Vagina (tissue), 2 donors: ENCODE data around the gene PSTK. TPM values are rescaled to one million over a fixed set of nuclear protein-coding genes. Genes with fewer than 3 reads are reported as not detected.

ENCODE experiments used
- DNase-seq, 2 donors: peaks; one replicate each; pipeline ENCODE4 v3.0.0-alpha.2; 2017; ENCODE audit errors: extremely low spot score in 2 of 2
- H3K27ac ChIP-seq: fragments of 200-600 bp; sonication (generic); one replicate; pipeline ENCODE4 v1.5.1; 2019
- H3K27me3 ChIP-seq: fragments of 200-600 bp; sonication (generic); one replicate; pipeline ENCODE4 v1.5.1; 2019
- H3K36me3 ChIP-seq, 2 donors: fragments of 200-600 bp; sonication (generic); one replicate each; pipeline ENCODE4 v1.5.1; 2017 to 2019
- H3K4me1 ChIP-seq: fragments of 200-600 bp; sonication (generic); one replicate; pipeline ENCODE4 v1.5.1; 2019
- H3K4me3 ChIP-seq, 2 donors: fragments of 200-600 bp; sonication (generic); 1 replicate in 1 of 2; 2 replicates in 1 of 2; pipeline ENCODE4 v1.5.1; 2016 to 2019
- H3K9me3 ChIP-seq: fragments of 200-600 bp; sonication (generic); one replicate; pipeline ENCODE4 v1.5.1; 2019
- POLR2A ChIP-seq, 2 donors: fragments of 450-650 bp; IDR thresholded peaks; one replicate each; pipeline ENCODE4 v1.6.1; 2017; ENCODE audit warnings: antibody characterized with exemption in 2 of 2, mild to moderate bottlenecking in 2 of 2, moderate library complexity in 2 of 2
- POLR2AphosphoS5 ChIP-seq, 2 donors: sonication (generic); formaldehyde crosslinking; IDR thresholded peaks; one replicate each; pipeline ENCODE4 v1.9.0; 2017; ENCODE audit warnings: antibody characterized with exemption in 2 of 2, mild to moderate bottlenecking in 2 of 2, low read depth in 1 of 2; ENCODE audit not compliant: insufficient read depth in 1 of 2
- intact Hi-C: fragments of 100-400 bp; cut with DNase I; formaldehyde crosslinking; loops from one replicate; pipeline ENCODE4 v1.15.1; 2023
- total RNA-seq: library from RNA; depleted of rRNA; stranded (reverse); fragments of >200 nt; gene quantifications from one replicate; pipeline ENCODE4 v1.2.3, GENCODE V29; 2016
- TF ChIP-seq, protein P1 (sequence below), 3 experiments: fragments of 450-650 bp in 2 of 3; fragments of 200-600 bp in 1 of 3; sonication (generic) in 1 of 3; IDR thresholded peaks; one replicate each; pipeline ENCODE4 v1.5.1; 2017 to 2019; ENCODE audit warnings: antibody characterized with exemption in 3 of 3, mild to moderate bottlenecking in 2 of 3, moderate library complexity in 2 of 3

Gene PSTK
- total RNA-seq, 1 donor from 2014 or later, result 8.6 TPM

DNA sequence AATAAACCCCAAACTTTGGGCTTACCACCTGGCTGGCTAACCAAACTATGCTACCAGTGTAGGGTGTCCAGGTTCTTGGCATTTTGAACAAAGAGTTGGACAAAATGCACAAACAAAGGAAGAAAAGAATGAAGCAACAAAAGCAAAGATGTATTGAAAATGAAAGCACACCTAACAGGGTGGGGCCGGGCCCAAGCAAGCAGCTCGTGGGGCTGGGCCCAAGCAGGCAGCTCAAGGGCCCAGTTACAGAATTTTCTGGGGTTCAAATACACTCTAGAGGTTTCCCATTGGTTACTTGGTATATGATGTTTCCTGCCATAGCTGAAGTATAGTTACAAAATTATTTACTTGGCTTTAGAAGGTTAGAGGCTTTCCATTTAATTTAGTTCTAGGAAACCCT, 44.3 kb downstream of the PSTK start:
- no peak for DNase-seq
- TF ChIP-seq POLR2AphosphoS5 (IDR thresholded peaks at IDR 0.05; ENCODE audit: insufficient read depth in 1 of 2, low read depth in 1 of 2) (no peak), POLR2A (IDR thresholded peaks at IDR 0.05) (no peak)
- TF ChIP-seq, protein P1, sequence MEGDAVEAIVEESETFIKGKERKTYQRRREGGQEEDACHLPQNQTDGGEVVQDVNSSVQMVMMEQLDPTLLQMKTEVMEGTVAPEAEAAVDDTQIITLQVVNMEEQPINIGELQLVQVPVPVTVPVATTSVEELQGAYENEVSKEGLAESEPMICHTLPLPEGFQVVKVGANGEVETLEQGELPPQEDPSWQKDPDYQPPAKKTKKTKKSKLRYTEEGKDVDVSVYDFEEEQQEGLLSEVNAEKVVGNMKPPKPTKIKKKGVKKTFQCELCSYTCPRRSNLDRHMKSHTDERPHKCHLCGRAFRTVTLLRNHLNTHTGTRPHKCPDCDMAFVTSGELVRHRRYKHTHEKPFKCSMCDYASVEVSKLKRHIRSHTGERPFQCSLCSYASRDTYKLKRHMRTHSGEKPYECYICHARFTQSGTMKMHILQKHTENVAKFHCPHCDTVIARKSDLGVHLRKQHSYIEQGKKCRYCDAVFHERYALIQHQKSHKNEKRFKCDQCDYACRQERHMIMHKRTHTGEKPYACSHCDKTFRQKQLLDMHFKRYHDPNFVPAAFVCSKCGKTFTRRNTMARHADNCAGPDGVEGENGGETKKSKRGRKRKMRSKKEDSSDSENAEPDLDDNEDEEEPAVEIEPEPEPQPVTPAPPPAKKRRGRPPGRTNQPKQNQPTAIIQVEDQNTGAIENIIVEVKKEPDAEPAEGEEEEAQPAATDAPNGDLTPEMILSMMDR (IDR thresholded peaks at IDR 0.05), result no peak
- Histone ChIP-seq H3K4me3 (no peak overlapping the region), H3K27me3 (no peaks in the 10 kb centered on the region), H3K27ac (no peak overlapping the region), H3K36me3 (no peaks in the 10 kb centered on the region), H3K9me3 (no peaks in the 10 kb centered on the region), H3K4me1 (no peaks in the 10 kb centered on the region)
- intact Hi-C loops, result no loop called here

DNA sequence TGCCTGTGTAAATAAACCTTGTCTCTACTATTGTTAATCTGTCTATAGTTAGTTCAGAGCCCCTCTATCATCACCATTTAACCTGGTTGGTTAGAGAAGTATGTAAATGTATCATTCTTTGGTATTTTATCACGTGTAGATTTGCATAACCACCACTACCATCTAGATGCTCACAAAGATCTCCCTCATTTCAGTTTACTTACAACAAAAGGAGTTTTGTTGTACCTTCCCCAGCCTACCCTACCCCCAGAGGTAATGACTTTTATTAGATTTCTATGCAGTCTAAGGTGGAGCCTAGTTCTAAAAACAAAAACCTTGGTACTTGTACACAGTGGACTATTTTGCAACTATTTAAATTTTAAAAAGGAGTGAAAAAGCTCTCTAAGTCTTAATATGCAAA, 46.1 kb downstream of the PSTK start:
- Histone ChIP-seq H3K9me3 (no peaks in the 10 kb centered on the region), H3K4me1 (no peaks in the 10 kb centered on the region), H3K36me3 (no peaks in the 10 kb centered on the region), H3K4me3 (no peak overlapping the region), H3K27me3 (no peaks in the 10 kb centered on the region), H3K27ac (no peak overlapping the region)
- intact Hi-C loops, result no loop called here
- no peak for TF ChIP-seq POLR2AphosphoS5 (IDR thresholded peaks at IDR 0.05; ENCODE audit: insufficient read depth in 1 of 2, low read depth in 1 of 2)
- TF ChIP-seq, protein P1 (IDR thresholded peaks at IDR 0.05), result no peak
- no peak for DNase-seq

GRCh38 chr10:123027861-123028260, 47.7 kb downstream of the PSTK start:
- H3K27ac ChIP-seq, result no peak overlapping the region
- H3K36me3 ChIP-seq, result no peaks in the 10 kb centered on the region
- no peaks in the 10 kb centered on the region for H3K27me3 ChIP-seq
- no peak overlapping the region for H3K4me3 ChIP-seq
- intact Hi-C loops, result no loop called here
- no peaks in the 10 kb centered on the region for H3K4me1 ChIP-seq
- TF ChIP-seq POLR2A (IDR thresholded peaks at IDR 0.05) (no peak), POLR2AphosphoS5 (IDR thresholded peaks at IDR 0.05; ENCODE audit: insufficient read depth in 1 of 2, low read depth in 1 of 2) (no peak)
- TF ChIP-seq, protein P1 (IDR thresholded peaks at IDR 0.05), result no peak
- no peaks in the 10 kb centered on the region for H3K9me3 ChIP-seq
- no peak for DNase-seq

GRCh38 chr10:123031124-123031523, 50.9 kb downstream of the PSTK start:
- H3K27me3 ChIP-seq, result no peaks in the 10 kb centered on the region
- no peaks in the 10 kb centered on the region for H3K9me3 ChIP-seq
- no peaks in the 10 kb centered on the region for H3K4me1 ChIP-seq
- no peak overlapping the region for H3K4me3 ChIP-seq
- no peak for TF ChIP-seq POLR2A (IDR thresholded peaks at IDR 0.05)
- DNase-seq, result no peak
- H3K27ac ChIP-seq, result no peak overlapping the region
- intact Hi-C loops, result no loop called here
- peaks cover 0 to 15% of the 10 kb centered on the region in 2 donors for H3K36me3 ChIP-seq

GRCh38 chr10:123034332-123034731, 54.1 kb downstream of the PSTK start:
- intact Hi-C loops, result no loop called here
- H3K36me3 ChIP-seq, result peaks cover 0 to 26% of the 10 kb centered on the region in 2 donors

More at GRCh38 chr10:123034332-123034731, 54.1 kb downstream of the PSTK start:
- Histone ChIP-seq H3K4me1 (no peaks in the 10 kb centered on the region), H3K27me3 (no peaks in the 10 kb centered on the region), H3K27ac (no peak overlapping the region), H3K4me3 (no peak overlapping the region), H3K9me3 (no peaks in the 10 kb centered on the region)
- no peak for DNase-seq
- TF ChIP-seq POLR2AphosphoS5 (IDR thresholded peaks at IDR 0.05; ENCODE audit: insufficient read depth in 1 of 2, low read depth in 1 of 2), result no peak
- TF ChIP-seq, protein P1 (IDR thresholded peaks at IDR 0.05), result no peak
- TF ChIP-seq POLR2A (IDR thresholded peaks at IDR 0.05), result no peak
